Left renal cortex interstitium (tissue), 4 donors: ENCODE results near the gene HSPG2. TPM values are rescaled to one million over a fixed set of nuclear protein-coding genes. Genes with fewer than 3 reads are reported as not detected.
"Not testable (repeated sequence)": the region's sequence is repeated elsewhere in the genome, so short reads cannot be mapped to it uniquely, and the experiment has no call there.

ENCODE experiments used
- DNase-seq, 4 donors: peaks; one replicate each; pipeline ENCODE4 v3.0.0-alpha.2; 2013; ENCODE audit warnings: low read depth in 4 of 4, low spot score in 2 of 4, missing footprints in 1 of 4
- polyA plus RNA-seq, 4 donors: library from polyadenylated mRNA; unstranded; fragments of 120-200 nt; gene quantifications; one replicate each; pipeline ENCODE4 v1.2.1, GENCODE V29; 2013; ENCODE audit not compliant: insufficient read length in 4 of 4

HSPG2 gene
- polyA plus RNA-seq, 4 donors = 114 to 185 (median 161) TPM

- DNase-seq = no peak
Observed at GRCh38 chr1:21956720-21957552, 19.8 kb upstream of the HSPG2 start.

GRCh38 chr1:21955501-21956281 lies 18.6 kb upstream of the HSPG2 start:
- no peak for DNase-seq

GRCh38 chr1:21955058-21955457 lies 17.9 kb upstream of the HSPG2 start:
- DNase-seq = no peak

DNA sequence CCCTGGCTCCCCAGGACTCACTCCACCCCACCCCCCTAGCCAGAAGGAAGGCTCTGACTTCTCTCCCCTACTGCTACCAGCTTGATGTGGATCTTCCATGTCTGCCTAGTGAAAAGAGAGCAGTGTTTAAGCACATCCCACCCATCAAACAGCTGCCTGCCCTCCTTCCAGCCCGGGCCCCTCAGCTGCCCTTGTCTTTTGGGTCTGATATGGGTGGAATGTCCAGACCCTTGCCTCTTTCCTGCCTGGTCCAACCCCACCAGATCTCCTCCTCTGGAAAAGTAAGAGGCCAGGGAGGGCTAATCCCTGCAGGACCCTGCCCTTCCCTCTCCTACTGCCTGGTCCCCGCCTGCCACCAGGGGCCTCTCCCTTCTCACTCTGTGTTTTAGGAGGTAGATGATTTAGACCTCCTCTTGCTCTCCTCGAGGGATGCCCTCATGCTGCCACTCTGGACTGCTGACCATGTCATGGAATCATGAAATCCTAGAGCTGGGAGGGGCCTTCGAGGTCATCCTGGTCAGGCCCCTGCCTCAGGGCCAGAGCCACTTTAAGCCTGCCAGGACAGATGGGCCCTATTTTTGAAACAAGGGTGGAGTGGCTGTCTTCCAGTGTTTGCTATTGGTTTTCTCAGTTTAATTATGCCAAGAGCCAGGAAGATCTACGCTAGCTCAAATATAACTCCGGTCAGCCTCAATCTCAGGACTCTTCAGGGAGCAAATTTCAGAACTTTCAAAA lies 15.8 kb upstream of the HSPG2 start:
- DNase-seq = no peak

GRCh38 chr1:21951226-21951870 lies 14.2 kb upstream of the HSPG2 start:
- no peak for DNase-seq

DNA sequence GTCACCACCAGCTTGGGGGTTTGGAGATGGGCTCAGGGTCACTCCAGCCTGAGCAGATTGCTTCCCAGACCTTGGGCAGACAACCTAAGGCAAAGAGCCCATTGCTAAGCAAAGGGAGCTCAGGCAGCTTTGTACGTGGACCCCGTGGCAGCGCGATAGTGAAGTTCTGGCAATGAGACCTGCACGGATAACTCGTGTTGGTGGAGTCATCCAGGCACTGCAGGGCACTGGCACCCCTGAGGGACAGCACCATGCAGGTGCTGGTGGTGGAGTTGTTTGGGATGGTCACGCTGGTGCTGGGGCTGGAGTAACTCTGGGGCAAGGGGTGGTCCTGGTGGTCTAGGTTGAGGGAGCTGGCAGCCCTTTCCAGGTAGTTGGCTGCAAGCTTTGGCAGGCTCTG lies 13.6 kb upstream of the HSPG2 start:
- no peak for DNase-seq

DNA sequence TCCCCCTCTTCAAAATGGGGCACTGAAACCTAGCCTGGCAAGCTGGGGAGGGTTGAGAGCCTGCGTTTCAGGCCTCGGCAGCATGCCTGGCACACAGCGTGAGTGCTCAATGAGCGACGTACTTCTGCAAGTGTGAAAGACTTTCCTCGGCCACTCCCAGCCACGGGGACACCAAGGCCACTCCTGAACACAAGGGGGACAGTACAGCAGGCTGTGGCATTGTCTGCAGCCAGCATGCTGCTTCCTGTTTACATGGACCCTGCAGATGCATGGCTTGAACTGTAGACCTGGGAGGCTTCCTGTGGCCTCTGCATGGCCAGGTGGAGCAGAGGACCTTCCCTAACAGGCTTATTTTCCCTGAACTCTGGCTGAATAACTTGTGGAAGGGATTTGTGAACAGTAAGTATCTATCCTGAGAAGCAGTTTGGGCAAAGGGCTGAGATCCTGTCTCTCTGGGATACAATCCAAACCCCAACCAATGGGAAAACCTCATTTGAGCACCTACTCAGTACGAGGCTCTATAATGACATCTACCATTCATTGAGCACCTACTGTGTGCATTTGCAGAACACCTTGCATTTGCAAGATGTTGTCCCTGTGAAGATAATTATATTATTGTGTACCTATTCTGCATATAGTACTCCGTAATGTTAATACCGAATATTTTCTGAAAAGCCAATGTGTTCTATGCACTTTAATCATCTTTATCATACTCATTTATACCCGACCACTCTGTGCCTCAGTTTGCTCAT lies 9.9 kb upstream of the HSPG2 start:
- no peak for DNase-seq

DNA sequence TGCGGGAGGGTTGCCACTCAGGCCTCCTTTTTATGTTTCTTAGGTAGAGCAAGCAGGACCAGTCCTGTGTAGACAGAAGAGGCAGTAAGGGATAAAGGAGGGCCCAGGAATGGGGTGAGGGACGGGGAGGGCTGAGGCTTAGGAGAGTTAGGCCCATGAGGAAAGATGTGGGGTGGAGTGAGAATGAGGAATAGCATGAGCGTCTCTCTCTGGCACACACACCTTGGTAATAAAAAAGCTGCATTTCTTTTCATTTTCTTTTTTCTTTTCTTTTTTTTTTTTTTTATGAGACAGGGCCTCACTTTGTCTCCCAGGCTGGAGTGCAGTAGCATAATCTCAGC lies 7.6 kb upstream of the HSPG2 start:
- no peak for DNase-seq

DNA sequence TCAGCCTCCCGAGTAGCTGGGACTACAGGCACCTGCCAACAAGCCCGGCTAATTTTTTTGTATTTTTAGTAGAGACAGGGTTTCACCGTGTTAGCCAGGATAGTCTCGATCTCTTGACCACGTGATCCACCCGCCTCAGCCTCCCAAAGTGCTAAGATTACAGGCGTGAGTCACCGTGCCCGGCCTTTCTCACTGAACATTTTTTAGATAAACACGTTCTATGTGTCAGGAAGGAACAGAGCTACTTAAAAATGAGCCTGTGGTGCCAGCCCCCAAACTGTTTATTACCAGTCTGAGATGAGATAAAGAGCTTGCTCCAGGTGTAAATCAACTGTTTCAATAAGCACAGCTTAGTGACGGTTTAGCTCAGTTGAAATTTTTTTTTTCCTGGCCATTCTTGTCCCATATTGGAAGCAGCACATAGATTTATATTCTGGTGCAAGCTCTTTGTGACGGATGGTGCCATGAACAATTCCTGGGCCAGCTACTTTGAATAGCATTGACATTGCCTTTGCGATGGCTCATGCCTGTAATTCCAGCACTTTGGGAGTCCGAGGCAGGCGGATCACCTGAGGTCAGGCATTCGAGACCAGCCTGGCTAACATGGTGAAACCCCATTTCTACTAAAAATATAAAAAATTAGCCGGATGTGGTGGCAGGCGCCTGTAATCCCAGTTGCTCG lies 6.0 kb upstream of the HSPG2 start:
- DNase-seq = not testable (repeated sequence)

- no peak for DNase-seq
Observed at GRCh38 chr1:21942464-21942863, 5.4 kb upstream of the HSPG2 start.

GRCh38 chr1:21941370-21941769 lies 4.3 kb upstream of the HSPG2 start:
- DNase-seq = no peak

- DNase-seq = no peak
Observed at GRCh38 chr1:21940492-21940891, 3.4 kb upstream of the HSPG2 start.

DNA sequence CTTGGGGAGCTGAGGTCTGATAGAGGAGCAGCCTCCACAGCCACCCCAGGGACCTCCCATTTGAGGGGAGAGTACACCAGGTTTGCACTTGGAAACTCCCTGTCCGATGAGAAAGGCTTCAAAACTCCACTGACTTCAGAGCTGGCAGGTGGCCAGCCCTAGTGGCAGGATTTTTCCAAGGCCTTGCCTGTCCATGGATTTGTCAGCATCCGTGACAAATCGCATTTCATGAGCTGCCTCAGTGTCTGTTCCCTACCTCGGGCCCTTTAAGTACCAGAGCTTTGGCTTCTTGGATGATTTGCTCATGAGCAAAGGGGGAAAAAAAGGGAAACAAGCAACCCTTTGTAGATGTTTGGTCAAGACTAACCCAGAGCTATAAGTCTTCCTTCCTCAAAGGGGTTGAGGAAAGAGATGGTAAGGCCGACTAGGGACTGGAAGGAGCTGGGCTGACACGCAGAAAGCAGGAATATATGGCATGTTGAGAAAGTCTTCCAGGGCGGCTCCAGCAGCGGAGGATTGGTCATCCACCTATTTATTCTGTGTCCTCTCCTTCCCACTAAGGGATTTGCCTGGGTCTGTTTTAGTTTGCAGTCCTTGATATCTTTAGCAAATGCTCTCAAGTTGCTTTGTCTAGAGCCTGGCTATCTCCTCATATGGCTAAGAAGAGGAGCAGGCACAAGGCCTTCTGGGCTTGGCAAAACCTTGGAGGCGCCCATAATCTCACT lies 2.7 kb upstream of the HSPG2 start:
- peak in 1 of 4 donors; percentile 70 for DNase-seq

GRCh38 chr1:21938732-21939538 lies 1.8 kb upstream of the HSPG2 start:
- no peak for DNase-seq

GRCh38 chr1:21937372-21938121 lies 437 bp upstream of the HSPG2 start:
- DNase-seq = peak in 1 of 4 donors; percentile 69

GRCh38 chr1:21936366-21937031 lies 611 bp downstream of the HSPG2 start:
- DNase-seq = no peak

- no peak for DNase-seq
Observed at GRCh38 chr1:21935891-21936365, 1.2 kb downstream of the HSPG2 start.
